Measurements from ENCODE around the gene POLDIP2. TPM values are rescaled to one million over a fixed set of nuclear protein-coding genes. Genes with fewer than 3 reads are reported as not detected.

Gene POLDIP2
- total RNA-seq, 1 experiment from 2014 or later, result 82.8 TPM

- no peaks in the 10 kb centered on the region for H3K9me3 Mint-ChIP-seq
- H3K4me1 ChIP-seq (ENCODE audit: insufficient read depth, low read length), result no peaks in the 10 kb centered on the region
- H4K91ac ChIP-seq (ENCODE audit: insufficient read length, low read depth, low read length), result no peak overlapping the region
- no peak overlapping the region for H2BK120ac ChIP-seq (ENCODE audit: low read depth, low read length, poor library complexity, severe bottlenecking)
- peaks cover 27 to 91% (median 71%) of the 10 kb centered on the region in 3 experiments; a peak in 6 of 7 replicates for H3K36me3 Mint-ChIP-seq (ENCODE audit: insufficient read depth in 1 of 3, low read depth in 3 of 3)
- H3K4ac ChIP-seq (ENCODE audit: low read depth, low read length), result no peak overlapping the region
- H3T11ph ChIP-seq (ENCODE audit: low read length), result no peak overlapping the region
- no peaks in the 10 kb centered on the region for H3K23me2 ChIP-seq (ENCODE audit: insufficient read length, low read depth, low read length, poor library complexity, severe bottlenecking)
- no peaks in the 10 kb centered on the region for H3K27me3 ChIP-seq (ENCODE audit: insufficient read depth, low read length)
- H3K27ac Mint-ChIP-seq, result no peak overlapping the region; a peak in 1 of 7 replicates
- no peak overlapping the region for H3K14ac ChIP-seq (ENCODE audit: insufficient read depth, low read length)
- H3K4me2 ChIP-seq (ENCODE audit: insufficient read depth, insufficient read length, low read length), result no peak overlapping the region
- H3K9me3 ChIP-seq (ENCODE audit: control insufficient read depth, low read depth, low read length), result no peaks in the 10 kb centered on the region
- H3K4me1 Mint-ChIP-seq, result peaks cover 16 to 17% of the 10 kb centered on the region in 2 experiments
- H2AFZ ChIP-seq (ENCODE audit: low read length), result no peak overlapping the region
- no peak for TF ChIP-seq CTCF (conservative IDR thresholded peaks at IDR 0.05)
- H3K18ac ChIP-seq (ENCODE audit: insufficient read length, low read depth, low read length), result no peak overlapping the region
- H2BK15ac ChIP-seq (ENCODE audit: low read depth, low read length), result no peak overlapping the region
- H3K27me3 Mint-ChIP-seq (ENCODE audit: low read depth), result no peaks in the 10 kb centered on the region
- no peaks in the 10 kb centered on the region for H3K79me2 ChIP-seq (ENCODE audit: insufficient read depth, low read length)
- no peaks in the 10 kb centered on the region for H4K20me1 ChIP-seq (ENCODE audit: control insufficient read depth, insufficient read depth, insufficient read length)
- H3K27ac ChIP-seq (ENCODE audit: insufficient read length, low read depth, low read length), result no peak overlapping the region
- no peak overlapping the region for H3K4me3 Mint-ChIP-seq
- no peak for DNase-seq
- H3K79me1 ChIP-seq (ENCODE audit: insufficient read depth, low read depth, low read length, poor library complexity, severe bottlenecking), result no peaks in the 10 kb centered on the region
- no peak overlapping the region for H2BK12ac ChIP-seq (ENCODE audit: insufficient read length, low read depth, low read length)
- H3K9ac ChIP-seq (ENCODE audit: extremely low read depth, insufficient read length, low read length), result no peak overlapping the region
- no peak overlapping the region for H2BK20ac ChIP-seq (ENCODE audit: low read depth, low read length, poor library complexity, severe bottlenecking)
- no peak overlapping the region for H3K23ac ChIP-seq (ENCODE audit: insufficient read length, low read depth, low read length)
- H4K8ac ChIP-seq (replicated peaks; ENCODE audit: insufficient read length, low read depth, low read length), result no peak overlapping the region
- no peak overlapping the region for H2AK5ac ChIP-seq (ENCODE audit: insufficient read length, low read length)
- no peak overlapping the region for H4K5ac ChIP-seq (ENCODE audit: insufficient read length, low read depth, low read length)
- no peak overlapping the region for H3K56ac ChIP-seq (ENCODE audit: insufficient read length, low read depth, low read length)
- WGBS (ENCODE audit: extremely low coverage, insufficient read length, low lambda C conversion rate), result no CpG with 5 or more reads among the region's 3 CpGs
- no peak overlapping the region for H2BK5ac ChIP-seq (ENCODE audit: insufficient read length, low read length)
These were observed 8.3 kb downstream of the POLDIP2 start for GRCh38 chr17:28348979-28349378.
